Bronchial epithelial cell (primary cell): ENCODE data around the gene DNAJB9. TPM values are rescaled to one million over a fixed set of nuclear protein-coding genes. Genes with fewer than 3 reads are reported as not detected.

Source experiments
- DNase-seq: peaks from one replicate; pipeline ENCODE4 v3.0.0-alpha.2; 2010; ENCODE audit warnings: low read depth
- FAIRE-seq: peaks from 2 replicates; lab custom pipeline; 2011; peaks lifted over from hg19 to GRCh38; lab: Jason Lieb, UNC
- H3K27me3 ChIP-seq: 2 replicates; pipeline ENCODE4 v1.5.1; 2011; ENCODE audit warnings: low read length; ENCODE audit not compliant: control insufficient read depth, insufficient read depth
- H3K36me3 ChIP-seq: 2 replicates; pipeline ENCODE4 v1.5.1; 2011; ENCODE audit warnings: low read length; ENCODE audit not compliant: control insufficient read depth, insufficient read depth
- H3K4me3 ChIP-seq: 2 replicates; pipeline ENCODE4 v1.5.1; 2011; ENCODE audit warnings: mild to moderate bottlenecking, low read depth, low read length, control low read depth
- CTCF ChIP-seq: IDR thresholded peaks from 2 replicates; pipeline ENCODE4 v1.5.1; 2011; ENCODE audit warnings: mild to moderate bottlenecking, moderate library complexity, low read length, control low read depth, inconsistent platforms; ENCODE audit not compliant: insufficient read depth, severe bottlenecking
- total RNA-seq: library from RNA; depleted of rRNA; stranded (reverse); fragments of >200 nt; gene quantifications from 2 replicates; pipeline ENCODE4 v1.2.1, GENCODE V29; 2014

The DNAJB9 gene
- total RNA-seq, 1 donor from 2014 or later, result 142 TPM

- peak; percentile 41 for TF ChIP-seq CTCF
- no peak for FAIRE-seq
- Histone ChIP-seq H3K27me3 (no peaks in the 10 kb centered on the region), H3K4me3 (no peak overlapping the region), H3K36me3 (no peaks in the 10 kb centered on the region)
- no peak for DNase-seq
Measured at GRCh38 chr7:108592646-108593201, 23.1 kb downstream of the DNAJB9 start.

GRCh38 chr7:108596560-108596959, 26.9 kb downstream of the DNAJB9 start:
- no peak for DNase-seq
- Histone ChIP-seq H3K4me3 (no peak overlapping the region), H3K36me3 (no peaks in the 10 kb centered on the region), H3K27me3 (peaks cover 3% of the 10 kb centered on the region)
- no peak for FAIRE-seq
- no peak for TF ChIP-seq CTCF

GRCh38 chr7:108598153-108598552, 28.5 kb downstream of the DNAJB9 start:
- DNase-seq, result no peak
- no peaks in the 10 kb centered on the region for H3K36me3 ChIP-seq
- H3K27me3 ChIP-seq, result peaks cover 3% of the 10 kb centered on the region
- no peak for TF ChIP-seq CTCF
- FAIRE-seq, result no peak
- no peak overlapping the region for H3K4me3 ChIP-seq

- Histone ChIP-seq H3K27me3 (peaks cover 3% of the 10 kb centered on the region), H3K4me3 (no peak overlapping the region), H3K36me3 (no peaks in the 10 kb centered on the region)
- DNase-seq (no peak), FAIRE-seq (no peak)
- no peak for TF ChIP-seq CTCF
Measured at GRCh38 chr7:108598914-108599580, 29.4 kb downstream of the DNAJB9 start.

- no peaks in the 10 kb centered on the region for H3K36me3 ChIP-seq
- no peak overlapping the region for H3K4me3 ChIP-seq
- peaks cover 3% of the 10 kb centered on the region for H3K27me3 ChIP-seq
- FAIRE-seq (no peak), DNase-seq (no peak)
- TF ChIP-seq CTCF, result no peak
Measured at GRCh38 chr7:108600399-108600798, 30.7 kb downstream of the DNAJB9 start.
